Stomach (tissue), 4 donors: ENCODE measurements around the gene BCAS3.

Experiments used
- CTCF ChIP-seq, 7 experiments: fragments of 450-650 bp in 4 of 7; fragments of 200-600 bp in 3 of 7; sonication (generic) in 3 of 7; IDR thresholded peaks; one replicate each; pipeline ENCODE4 v1.5.1; 2016 to 2019; ENCODE audit warnings: antibody characterized with exemption in 7 of 7, control low read depth in 2 of 7, mild to moderate bottlenecking in 1 of 7
- EP300 ChIP-seq: sonication (generic); formaldehyde crosslinking; IDR thresholded peaks from one replicate; pipeline ENCODE4 v1.6.1; 2017; ENCODE audit warnings: antibody characterized with exemption
- POLR2A ChIP-seq, 4 donors: fragments of 450-650 bp; IDR thresholded peaks; one replicate each; pipeline ENCODE4 v1.6.1; 2016; ENCODE audit warnings: antibody characterized with exemption in 4 of 4, control low read depth in 2 of 4, mild to moderate bottlenecking in 1 of 4, moderate library complexity in 1 of 4
- POLR2AphosphoS5 ChIP-seq, 3 donors: sonication (generic); formaldehyde crosslinking; IDR thresholded peaks; one replicate each; pipeline ENCODE4 v1.6.1; 2016; ENCODE audit warnings: antibody characterized with exemption in 3 of 3

- TF ChIP-seq CTCF (IDR thresholded peaks at IDR 0.05) = no peak
- TF ChIP-seq POLR2A (IDR thresholded peaks at IDR 0.05) = no peak
- no peak for TF ChIP-seq POLR2AphosphoS5 (IDR thresholded peaks at IDR 0.05)
- TF ChIP-seq EP300 = no peak
Measured at GRCh38 chr17:61384692-61385576, 707.3 kb downstream of the BCAS3 start.
